Suprapubic skin (tissue), 4 donors: ENCODE measurements around the gene VANGL2. TPM values are rescaled to one million over a fixed set of nuclear protein-coding genes. Genes with fewer than 3 reads are reported as not detected.

Experiments used
- DNase-seq, 2 donors: peaks; one replicate each; pipeline ENCODE4 v3.0.0-alpha.2; 2019; ENCODE audit warnings: low spot score in 2 of 2
- H3K27ac ChIP-seq: fragments of 200-600 bp; sonication (generic); one replicate; pipeline ENCODE4 v1.5.1; 2019
- H3K27me3 ChIP-seq: fragments of 200-600 bp; sonication (generic); one replicate; pipeline ENCODE4 v1.5.1; 2019
- H3K36me3 ChIP-seq: fragments of 200-600 bp; sonication (generic); one replicate; pipeline ENCODE4 v1.5.1; 2019
- H3K4me1 ChIP-seq: fragments of 200-600 bp; sonication (generic); one replicate; pipeline ENCODE4 v1.5.1; 2019
- H3K4me3 ChIP-seq: fragments of 200-600 bp; sonication (generic); one replicate; pipeline ENCODE4 v1.5.1; 2019; ENCODE audit warnings: mild to moderate bottlenecking
- H3K9me3 ChIP-seq: fragments of 200-600 bp; sonication (generic); one replicate; pipeline ENCODE4 v1.5.1; 2019
- CTCF ChIP-seq, 2 donors: fragments of 200-600 bp in 1 of 2; fragments of 450-650 bp in 1 of 2; sonication (generic) in 1 of 2; IDR thresholded peaks; one replicate each; pipeline ENCODE4 v1.5.1; 2016 to 2019; ENCODE audit warnings: antibody characterized with exemption in 2 of 2, mild to moderate bottlenecking in 1 of 2, moderate library complexity in 1 of 2
- EP300 ChIP-seq: sonication (generic); formaldehyde crosslinking; IDR thresholded peaks from one replicate; pipeline ENCODE4 v1.6.1; 2017; ENCODE audit warnings: antibody characterized with exemption
- POLR2A ChIP-seq, 2 donors: fragments of 450-650 bp; IDR thresholded peaks; one replicate each; pipeline ENCODE4 v1.6.1; 2017; ENCODE audit warnings: antibody characterized with exemption in 2 of 2, mild to moderate bottlenecking in 2 of 2, moderate library complexity in 2 of 2
- POLR2AphosphoS5 ChIP-seq, 3 donors: sonication (generic); formaldehyde crosslinking; IDR thresholded peaks; one replicate each; pipeline ENCODE4 v1.6.1; 2017; ENCODE audit warnings: antibody characterized with exemption in 3 of 3
- WGBS: methylation state at CpG from one replicate; pipeline ENCODE4 v1.1.5; 2018; 5-methylcytosine and 5-hydroxymethylcytosine counted together
- total RNA-seq, 4 donors: library from RNA; depleted of rRNA; stranded (reverse); fragments of >200 nt; gene quantifications; one replicate each; pipeline ENCODE4 v1.1.0, GENCODE V29; 2016

Gene VANGL2
- total RNA-seq, 4 donors from 2014 or later = 18.7 to 39.7 (median 28.1) TPM

- Histone ChIP-seq H3K27ac (peak overlapping the region; percentile 33), H3K9me3 (no peaks in the 10 kb centered on the region), H3K36me3 (peaks cover 32% of the 10 kb centered on the region), H3K4me3 (no peak overlapping the region), H3K4me1 (peaks cover 47% of the 10 kb centered on the region), H3K27me3 (no peaks in the 10 kb centered on the region)
- 90% methylated on average over 21 of the region's 29 CpGs for WGBS
- TF ChIP-seq CTCF (IDR thresholded peaks at IDR 0.05) = no peak
- TF ChIP-seq EP300 = no peak
- TF ChIP-seq POLR2A (IDR thresholded peaks at IDR 0.05) = no peak
- no peak for TF ChIP-seq POLR2AphosphoS5 (IDR thresholded peaks at IDR 0.05)
- no peak for DNase-seq
Measured at GRCh38 chr1:160415696-160416290, 15.4 kb downstream of the VANGL2 start.

- H3K9me3 ChIP-seq = no peaks in the 10 kb centered on the region
- H3K4me1 ChIP-seq = peaks cover 41% of the 10 kb centered on the region
- H3K27ac ChIP-seq = no peak overlapping the region
- no peak overlapping the region for H3K4me3 ChIP-seq
- no peak for DNase-seq
- WGBS = 39% methylated on average over 4 of the region's 4 CpGs
- H3K27me3 ChIP-seq = no peaks in the 10 kb centered on the region
- H3K36me3 ChIP-seq = peaks cover 38% of the 10 kb centered on the region
- no peak for TF ChIP-seq POLR2A (IDR thresholded peaks at IDR 0.05)
- no peak for TF ChIP-seq POLR2AphosphoS5 (IDR thresholded peaks at IDR 0.05)
- peak in 1 of 2 donors; percentile 35 for TF ChIP-seq CTCF (IDR thresholded peaks at IDR 0.05)
- TF ChIP-seq EP300 = no peak
Measured at GRCh38 chr1:160416369-160416768, 16.0 kb downstream of the VANGL2 start.

- WGBS = 78% methylated on average over 6 of the region's 6 CpGs
- H3K4me1 ChIP-seq = peaks cover 27% of the 10 kb centered on the region
- TF ChIP-seq CTCF (IDR thresholded peaks at IDR 0.05) (no peak), POLR2AphosphoS5 (IDR thresholded peaks at IDR 0.05) (no peak), EP300 (no peak), POLR2A (IDR thresholded peaks at IDR 0.05) (no peak)
- DNase-seq = no peak
- H3K27ac ChIP-seq = no peak overlapping the region
- H3K4me3 ChIP-seq = no peak overlapping the region
- H3K36me3 ChIP-seq = peaks cover 46% of the 10 kb centered on the region
- no peaks in the 10 kb centered on the region for H3K9me3 ChIP-seq
- no peaks in the 10 kb centered on the region for H3K27me3 ChIP-seq
Measured at GRCh38 chr1:160418483-160418882, 18.1 kb downstream of the VANGL2 start.

- no peak overlapping the region for H3K27ac ChIP-seq
- 91% methylated on average over 30 of the region's 34 CpGs for WGBS
- H3K36me3 ChIP-seq = peaks cover 53% of the 10 kb centered on the region
- H3K9me3 ChIP-seq = no peaks in the 10 kb centered on the region
- no peaks in the 10 kb centered on the region for H3K27me3 ChIP-seq
- no peak for DNase-seq
- peaks cover 18% of the 10 kb centered on the region for H3K4me1 ChIP-seq
- TF ChIP-seq POLR2A (IDR thresholded peaks at IDR 0.05) = no peak
- H3K4me3 ChIP-seq = no peak overlapping the region
Measured at GRCh38 chr1:160419150-160419837, 18.9 kb downstream of the VANGL2 start.

GRCh38 chr1:160419838-160420169, 19.4 kb downstream of the VANGL2 start:
- TF ChIP-seq POLR2A (IDR thresholded peaks at IDR 0.05) (no peak), EP300 (no peak), POLR2AphosphoS5 (IDR thresholded peaks at IDR 0.05) (no peak), CTCF (IDR thresholded peaks at IDR 0.05) (no peak)
- 95% methylated on average over 4 of the region's 4 CpGs for WGBS
- H3K4me3 ChIP-seq = no peak overlapping the region
- H3K4me1 ChIP-seq = peaks cover 13% of the 10 kb centered on the region
- H3K27me3 ChIP-seq = no peaks in the 10 kb centered on the region
- H3K9me3 ChIP-seq = no peaks in the 10 kb centered on the region
- no peak for DNase-seq
- peaks cover 59% of the 10 kb centered on the region for H3K36me3 ChIP-seq
- H3K27ac ChIP-seq = no peak overlapping the region
